Measurements from ENCODE around the gene BSN.

Gene BSN

GRCh38 chr3:49531715-49532114 is 22.6 kb upstream of the BSN start:
- no peak overlapping the region for H3K4me3 ChIP-seq (ENCODE audit: low read depth, low read length)
- no peaks in the 10 kb centered on the region for H3K27me3 ChIP-seq (replicated peaks)
- TF ChIP-seq CTCF (IDR thresholded peaks at IDR 0.05; ENCODE audit: low read depth, low read length, missing control alignments), result no peak
- DNase-seq, result no peak
- no peak overlapping the region for H3K27ac ChIP-seq
- H3K36me3 ChIP-seq (replicated peaks), result peaks cover 6% of the 10 kb centered on the region
- in situ Hi-C loops (cut with HindIII; ENCODE audit: low pct_ligation_motif_present, low sequenced_read_pairs), result no loop called here

- in situ Hi-C loops (cut with HindIII; ENCODE audit: low pct_ligation_motif_present, low sequenced_read_pairs), result no loop called here
- H3K27ac ChIP-seq, result no peak overlapping the region
- TF ChIP-seq CTCF (IDR thresholded peaks at IDR 0.05; ENCODE audit: low read depth, low read length, missing control alignments), result no peak
These were observed 21.2 kb upstream of the BSN start for GRCh38 chr3:49533031-49533430.

GRCh38 chr3:49533786-49534519 is 20.3 kb upstream of the BSN start:
- peaks cover 6% of the 10 kb centered on the region for H3K36me3 ChIP-seq (replicated peaks)
- H3K27ac ChIP-seq, result no peak overlapping the region
- no peak overlapping the region for H3K4me3 ChIP-seq (ENCODE audit: low read depth, low read length)
- in situ Hi-C loops (cut with HindIII; ENCODE audit: low pct_ligation_motif_present, low sequenced_read_pairs), result no loop called here
- H3K27me3 ChIP-seq (replicated peaks), result no peaks in the 10 kb centered on the region
- DNase-seq, result no peak
- TF ChIP-seq CTCF (IDR thresholded peaks at IDR 0.05; ENCODE audit: low read depth, low read length, missing control alignments), result no peak

More at GRCh38 chr3:49533031-49533430, 21.2 kb upstream of the BSN start:
- Histone ChIP-seq H3K27me3 (replicated peaks) (no peaks in the 10 kb centered on the region), H3K36me3 (replicated peaks) (peaks cover 6% of the 10 kb centered on the region), H3K4me3 (ENCODE audit: low read depth, low read length) (no peak overlapping the region)
- no peak for DNase-seq

- Histone ChIP-seq H3K4me3 (ENCODE audit: low read depth, low read length) (no peak overlapping the region), H3K27ac (no peak overlapping the region), H3K27me3 (replicated peaks) (no peaks in the 10 kb centered on the region), H3K36me3 (replicated peaks) (peaks cover 6% of the 10 kb centered on the region)
- in situ Hi-C loops (cut with HindIII; ENCODE audit: low pct_ligation_motif_present, low sequenced_read_pairs), result no loop called here
- no peak for DNase-seq
- no peak for TF ChIP-seq CTCF (IDR thresholded peaks at IDR 0.05; ENCODE audit: low read depth, low read length, missing control alignments)
These were observed 19.5 kb upstream of the BSN start for GRCh38 chr3:49534581-49535441.

- TF ChIP-seq CTCF (IDR thresholded peaks at IDR 0.05; ENCODE audit: low read depth, low read length, missing control alignments), result no peak
- Histone ChIP-seq H3K27me3 (replicated peaks) (no peaks in the 10 kb centered on the region), H3K4me3 (ENCODE audit: low read depth, low read length) (no peak overlapping the region), H3K36me3 (replicated peaks) (peaks cover 6% of the 10 kb centered on the region), H3K27ac (no peak overlapping the region)
- DNase-seq, result no peak
- in situ Hi-C loops (cut with HindIII; ENCODE audit: low pct_ligation_motif_present, low sequenced_read_pairs), result no loop called here
These were observed 18.1 kb upstream of the BSN start for GRCh38 chr3:49535971-49536874.

Data from brain microvascular endothelial cell (primary cell).